Activated naive CD8-positive, alpha-beta T cell treated with anti-CD3 and anti-CD28 coated beads, Interleukin-2, amount 10 ng/mL, durations not matched to agents 7 days and 5 days (primary cell): Measurements from ENCODE around the gene MORN3. TPM values are rescaled to one million over a fixed set of nuclear protein-coding genes. Genes with fewer than 3 reads are reported as not detected.

Experiments used
- ATAC-seq: fragments of 150-1000 bp; cut with Tn5 transposase; one replicate; pipeline ENCODE4 v1.10.0; 2021; ENCODE audit warnings: low read depth, moderate library complexity
- POLR2A ChIA-PET: fragments of 350-600 bp; sonication (Branson Sonifier 250); formaldehyde crosslinking; loops from one replicate; lab custom pipeline; 2021; ENCODE audit warnings: antibody characterized with exemption; lab: Charles Lee
- DNase-seq: peaks from one replicate; pipeline ENCODE4 v3.0.0; 2021
- H3K27ac Mint-ChIP-seq: one replicate; pipeline ENCODE4 v1.8.0; 2022; ENCODE audit warnings: mild to moderate bottlenecking, mixed read lengths
- H3K27me3 Mint-ChIP-seq: one replicate; pipeline ENCODE4 v1.8.0; 2022; ENCODE audit warnings: mild to moderate bottlenecking, moderate library complexity, mixed read lengths
- H3K36me3 Mint-ChIP-seq: one replicate; pipeline ENCODE4 v1.8.0; 2021; ENCODE audit warnings: mild to moderate bottlenecking, mixed read lengths
- H3K4me1 Mint-ChIP-seq: one replicate; pipeline ENCODE4 v1.8.0; 2021; ENCODE audit warnings: mixed read lengths
- H3K4me3 Mint-ChIP-seq: one replicate; pipeline ENCODE4 v1.8.0; 2022; ENCODE audit warnings: mild to moderate bottlenecking, moderate library complexity, mixed read lengths
- H3K9me3 Mint-ChIP-seq: one replicate; pipeline ENCODE4 v1.8.0; 2021; ENCODE audit warnings: mixed read lengths
- total RNA-seq, 2 experiments: library from RNA; stranded (reverse); gene quantifications; one replicate each; pipeline ENCODE4 v1.2.3, GENCODE V29; 2021

The MORN3 gene
- total RNA-seq, 2 experiments from 2014 or later: 5.2 to 6.2 TPM

DNA sequence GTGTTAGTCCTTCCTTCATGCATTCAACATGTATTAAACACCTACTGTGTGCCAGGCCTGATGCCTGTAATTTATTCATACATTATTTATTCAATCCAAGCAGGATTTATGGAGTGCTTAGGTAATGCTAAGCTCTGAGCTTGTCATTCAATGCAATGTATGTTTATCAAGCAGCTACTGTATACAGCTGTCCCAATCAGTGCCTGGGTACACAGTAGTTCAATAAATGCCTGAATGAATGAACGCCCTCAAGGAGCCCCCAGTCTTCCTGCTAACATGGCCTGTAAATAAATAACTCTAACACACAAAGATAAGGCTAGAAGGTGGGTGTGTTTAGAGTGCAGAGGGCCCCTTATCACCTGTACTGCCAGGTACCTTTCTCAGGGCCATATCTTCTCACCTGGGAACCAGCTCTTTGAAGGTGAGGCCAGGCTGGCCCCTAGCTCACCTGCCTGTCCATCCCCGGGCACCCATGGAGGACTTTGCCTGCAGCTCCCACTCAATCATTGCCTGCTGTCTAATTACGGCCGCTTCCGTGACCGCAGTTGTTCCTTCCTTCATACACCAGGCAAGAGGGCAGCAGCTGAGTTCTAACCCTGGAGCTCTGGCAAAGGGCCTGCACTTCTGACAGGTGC is 68.6 kb downstream of the MORN3 start:
- DNase-seq: no peak
- H3K4me1 Mint-ChIP-seq: peaks cover 6% of the 10 kb centered on the region
- POLR2A ChIA-PET: interaction anchor here (1.0 to 1.3 kb wide), 2 partner anchors 9 to 10 kb away, joined by 3 to 4 read pairs; no protein-coding TSS in a partner anchor
- H3K4me3 Mint-ChIP-seq: no peak overlapping the region
- no peaks in the 10 kb centered on the region for H3K9me3 Mint-ChIP-seq
- H3K27me3 Mint-ChIP-seq: peaks cover 4% of the 10 kb centered on the region
- H3K27ac Mint-ChIP-seq: no peak overlapping the region
- peaks cover 3% of the 10 kb centered on the region for H3K36me3 Mint-ChIP-seq
- no peak for ATAC-seq

Other genes starting within 250 kb of the MORN3 start
- gene KDM2B, start 88.6 kb downstream of the MORN3 start, total RNA-seq: 10 to 100 TPM; 84.8 to 88.7 TPM
- gene ORAI1, start 43.1 kb downstream of the MORN3 start, total RNA-seq: 10 to 100 TPM; 54.2 to 60.1 TPM
- 1 to 10 TPM; 9.8 to 9.9 TPM for gene TMEM120B, start 43.1 kb upstream of the MORN3 start, total RNA-seq
- 100 to 1,000 TPM; 144 to 157 TPM for gene RHOF, start 124.0 kb upstream of the MORN3 start, total RNA-seq
- 10 to 100 TPM; 45.0 to 46.8 TPM for gene SETD1B, start 134.4 kb upstream of the MORN3 start, total RNA-seq
- not detected for gene HPD, start 189.2 kb upstream of the MORN3 start, total RNA-seq
- gene PSMD9, start 219.1 kb upstream of the MORN3 start, total RNA-seq: 10 to 100 TPM; 50.8 to 57.9 TPM
- 1 to 10 TPM; 1.4 TPM for gene CFAP251, start 248.9 kb upstream of the MORN3 start, total RNA-seq